Activated CD4-positive, alpha-beta memory T cell treated with anti-CD3 and anti-CD28 coated beads for 36 hours (primary cell): Measurements from ENCODE around the gene UGT2B28. TPM values are rescaled to one million over a fixed set of nuclear protein-coding genes. Genes with fewer than 3 reads are reported as not detected.
"Not testable (repeated sequence)": the region's sequence is repeated elsewhere in the genome, so short reads cannot be mapped to it uniquely, and the experiment has no call there.

Experiments used
- CTCF ChIA-PET: fragments of 350-600 bp; sonication (Branson Sonifier 250); formaldehyde crosslinking; loops from one replicate; lab custom pipeline; 2021; ENCODE audit warnings: antibody characterized with exemption, inconsistent platforms; lab: Charles Lee
- POLR2A ChIA-PET: fragments of 350-600 bp; sonication (Branson Sonifier 250); formaldehyde crosslinking; loops from one replicate; lab custom pipeline; 2021; ENCODE audit warnings: antibody characterized with exemption; lab: Charles Lee
- DNase-seq: peaks from one replicate; pipeline ENCODE4 v3.0.0-alpha.2; 2020
- H3K27ac Mint-ChIP-seq: one replicate; pipeline ENCODE4 v1.8.0; 2021; ENCODE audit warnings: mixed read lengths
- H3K27me3 Mint-ChIP-seq: one replicate; pipeline ENCODE4 v1.8.0; 2021; ENCODE audit warnings: mixed read lengths
- H3K36me3 Mint-ChIP-seq: one replicate; pipeline ENCODE4 v1.8.0; 2021; ENCODE audit warnings: mixed read lengths
- H3K4me1 Mint-ChIP-seq: one replicate; pipeline ENCODE4 v1.8.0; 2021; ENCODE audit warnings: low read depth, mixed read lengths
- H3K4me3 Mint-ChIP-seq: one replicate; pipeline ENCODE4 v1.8.0; 2021; ENCODE audit warnings: mild to moderate bottlenecking, mixed read lengths
- H3K9me3 Mint-ChIP-seq: one replicate; pipeline ENCODE4 v1.8.0; 2021; ENCODE audit warnings: mixed read lengths
- intact Hi-C: fragments of 100-400 bp; cut with micrococcal nuclease; formaldehyde crosslinking; loops from one replicate; pipeline ENCODE4 v1.15.1; 2023
- total RNA-seq, 2 experiments: library from RNA; stranded (reverse); gene quantifications; one replicate each; pipeline ENCODE4 v1.2.3, GENCODE V29; 2021

Gene UGT2B28
- total RNA-seq, 2 experiments from 2014 or later = not detected

GRCh38 chr4:69310262-69310661, 30.0 kb downstream of the UGT2B28 start:
- intact Hi-C loops = loop anchor here (10.0 kb wide), 1 partner anchor 575 kb away; no protein-coding TSS in a partner anchor
- H3K27me3 Mint-ChIP-seq, H3K9me3 Mint-ChIP-seq, H3K4me3 Mint-ChIP-seq, CTCF ChIA-PET, H3K36me3 Mint-ChIP-seq, H3K27ac Mint-ChIP-seq, POLR2A ChIA-PET, DNase-seq, H3K4me1 Mint-ChIP-seq: not testable (repeated sequence)

- CTCF ChIA-PET, H3K9me3 Mint-ChIP-seq: not testable (repeated sequence)
- DNase-seq = peak; percentile 8
Measured at GRCh38 chr4:69317669-69318298, 37.5 kb downstream of the UGT2B28 start.

GRCh38 chr4:69321153-69321729, 41.0 kb downstream of the UGT2B28 start:
- ChIA-PET CTCF (interaction anchor here (0.5 kb wide), 1 partner anchor 1994 kb away, joined by 3 read pairs; no protein-coding TSS in a partner anchor), POLR2A (no interaction called here)
- no peaks in the 10 kb centered on the region for H3K9me3 Mint-ChIP-seq
- no peak overlapping the region for H3K4me3 Mint-ChIP-seq
- intact Hi-C loops = no loop called here
- no peak for DNase-seq
- no peaks in the 10 kb centered on the region for H3K4me1 Mint-ChIP-seq
- H3K27me3 Mint-ChIP-seq = no peaks in the 10 kb centered on the region
- H3K27ac Mint-ChIP-seq = no peak overlapping the region
- H3K36me3 Mint-ChIP-seq = no peaks in the 10 kb centered on the region

More at GRCh38 chr4:69317669-69318298, 37.5 kb downstream of the UGT2B28 start:
- H3K4me3 Mint-ChIP-seq, H3K27ac Mint-ChIP-seq, H3K4me1 Mint-ChIP-seq, H3K27me3 Mint-ChIP-seq, H3K36me3 Mint-ChIP-seq, POLR2A ChIA-PET: not testable (repeated sequence)
- intact Hi-C loops = loop anchor here (10.0 kb wide), 1 partner anchor 567 kb away; no protein-coding TSS in a partner anchor

- H3K9me3 Mint-ChIP-seq = no peaks in the 10 kb centered on the region
- H3K4me1 Mint-ChIP-seq = no peaks in the 10 kb centered on the region
- no peaks in the 10 kb centered on the region for H3K27me3 Mint-ChIP-seq
- intact Hi-C loops = no loop called here
- DNase-seq = no peak
- CTCF ChIA-PET = no interaction called here
- no peak overlapping the region for H3K4me3 Mint-ChIP-seq
- no peak overlapping the region for H3K27ac Mint-ChIP-seq
- no peaks in the 10 kb centered on the region for H3K36me3 Mint-ChIP-seq
- POLR2A ChIA-PET = no interaction called here
Measured at GRCh38 chr4:69322055-69322454, 41.8 kb downstream of the UGT2B28 start.

- no peak for DNase-seq
- Mint-ChIP-seq H3K4me1 (no peaks in the 10 kb centered on the region), H3K27me3 (no peaks in the 10 kb centered on the region), H3K9me3 (no peaks in the 10 kb centered on the region), H3K36me3 (no peaks in the 10 kb centered on the region), H3K27ac (no peak overlapping the region), H3K4me3 (no peak overlapping the region)
- CTCF ChIA-PET = no interaction called here
- intact Hi-C loops = no loop called here
- POLR2A ChIA-PET = no interaction called here
Measured at GRCh38 chr4:69323284-69323683, 43.0 kb downstream of the UGT2B28 start.

- no peaks in the 10 kb centered on the region for H3K27me3 Mint-ChIP-seq
- no peak for DNase-seq
- H3K27ac Mint-ChIP-seq = no peak overlapping the region
- intact Hi-C loops = no loop called here
- peaks cover 4% of the 10 kb centered on the region for H3K9me3 Mint-ChIP-seq
- POLR2A ChIA-PET = no interaction called here
- H3K4me3 Mint-ChIP-seq = no peak overlapping the region
- H3K4me1 Mint-ChIP-seq = no peaks in the 10 kb centered on the region
- CTCF ChIA-PET = no interaction called here
- no peaks in the 10 kb centered on the region for H3K36me3 Mint-ChIP-seq
Measured at GRCh38 chr4:69330345-69331047, 50.2 kb downstream of the UGT2B28 start.

GRCh38 chr4:69331304-69331703, 51.0 kb downstream of the UGT2B28 start:
- H3K36me3 Mint-ChIP-seq, H3K4me3 Mint-ChIP-seq, POLR2A ChIA-PET, H3K27ac Mint-ChIP-seq, H3K27me3 Mint-ChIP-seq, DNase-seq, H3K4me1 Mint-ChIP-seq, CTCF ChIA-PET, H3K9me3 Mint-ChIP-seq, intact Hi-C loops: not testable (repeated sequence)

- H3K27me3 Mint-ChIP-seq, H3K9me3 Mint-ChIP-seq, CTCF ChIA-PET: not testable (repeated sequence)
Measured at GRCh38 chr4:69335485-69335884, 55.2 kb downstream of the UGT2B28 start.

GRCh38 chr4:69343114-69343513, 62.8 kb downstream of the UGT2B28 start:
- H3K27me3 Mint-ChIP-seq, H3K4me3 Mint-ChIP-seq: not testable (repeated sequence)

More at GRCh38 chr4:69335485-69335884, 55.2 kb downstream of the UGT2B28 start:
- H3K4me1 Mint-ChIP-seq, H3K36me3 Mint-ChIP-seq, DNase-seq, H3K27ac Mint-ChIP-seq, POLR2A ChIA-PET, intact Hi-C loops, H3K4me3 Mint-ChIP-seq: not testable (repeated sequence)

GRCh38 chr4:69343558-69344420, 63.5 kb downstream of the UGT2B28 start:
- H3K9me3 Mint-ChIP-seq, DNase-seq, H3K4me1 Mint-ChIP-seq, H3K27me3 Mint-ChIP-seq, H3K36me3 Mint-ChIP-seq, H3K27ac Mint-ChIP-seq, intact Hi-C loops, H3K4me3 Mint-ChIP-seq, POLR2A ChIA-PET, CTCF ChIA-PET: not testable (repeated sequence)

More at GRCh38 chr4:69343114-69343513, 62.8 kb downstream of the UGT2B28 start:
- H3K9me3 Mint-ChIP-seq, CTCF ChIA-PET, H3K27ac Mint-ChIP-seq, POLR2A ChIA-PET, intact Hi-C loops, H3K36me3 Mint-ChIP-seq, H3K4me1 Mint-ChIP-seq, DNase-seq: not testable (repeated sequence)
